ENCODE results near the gene MKNK1. TPM values are rescaled to one million over a fixed set of nuclear protein-coding genes. Genes with fewer than 3 reads are reported as not detected.

Gene MKNK1
- total RNA-seq, 4 donors from 2014 or later, result 4.9 to 53.0 (median 24.3) TPM

DNA sequence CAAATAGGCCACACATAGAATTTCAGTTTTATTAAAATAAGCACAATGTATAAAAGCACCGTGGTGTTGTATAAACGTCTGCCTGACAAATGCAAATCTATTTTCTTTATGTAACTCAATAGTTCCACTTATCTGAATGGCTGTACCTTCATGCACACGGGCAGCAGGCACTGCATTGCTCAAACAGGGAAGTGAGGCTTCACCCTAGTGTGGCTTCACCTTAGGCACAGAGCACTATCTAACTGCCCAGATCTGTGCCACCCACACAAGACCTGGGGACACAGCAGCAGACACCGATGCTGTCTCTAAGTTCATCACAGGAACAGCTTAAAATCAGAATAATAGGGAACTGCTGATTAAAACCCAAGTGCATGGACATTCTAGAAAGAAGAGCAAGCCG is 46.7 kb downstream of the MKNK1 start:
- H3K9me3 ChIP-seq, result no peaks in the 10 kb centered on the region
- DNase-seq, result no peak
- H3K4me1 ChIP-seq, result no peaks in the 10 kb centered on the region
- TF ChIP-seq, protein P1, sequence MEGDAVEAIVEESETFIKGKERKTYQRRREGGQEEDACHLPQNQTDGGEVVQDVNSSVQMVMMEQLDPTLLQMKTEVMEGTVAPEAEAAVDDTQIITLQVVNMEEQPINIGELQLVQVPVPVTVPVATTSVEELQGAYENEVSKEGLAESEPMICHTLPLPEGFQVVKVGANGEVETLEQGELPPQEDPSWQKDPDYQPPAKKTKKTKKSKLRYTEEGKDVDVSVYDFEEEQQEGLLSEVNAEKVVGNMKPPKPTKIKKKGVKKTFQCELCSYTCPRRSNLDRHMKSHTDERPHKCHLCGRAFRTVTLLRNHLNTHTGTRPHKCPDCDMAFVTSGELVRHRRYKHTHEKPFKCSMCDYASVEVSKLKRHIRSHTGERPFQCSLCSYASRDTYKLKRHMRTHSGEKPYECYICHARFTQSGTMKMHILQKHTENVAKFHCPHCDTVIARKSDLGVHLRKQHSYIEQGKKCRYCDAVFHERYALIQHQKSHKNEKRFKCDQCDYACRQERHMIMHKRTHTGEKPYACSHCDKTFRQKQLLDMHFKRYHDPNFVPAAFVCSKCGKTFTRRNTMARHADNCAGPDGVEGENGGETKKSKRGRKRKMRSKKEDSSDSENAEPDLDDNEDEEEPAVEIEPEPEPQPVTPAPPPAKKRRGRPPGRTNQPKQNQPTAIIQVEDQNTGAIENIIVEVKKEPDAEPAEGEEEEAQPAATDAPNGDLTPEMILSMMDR (IDR thresholded peaks at IDR 0.05), result no peak
- no peak for TF ChIP-seq POLR2A (IDR thresholded peaks at IDR 0.05)
- intact Hi-C loops (cut with DNase I; ENCODE audit: low total_unique reads), result no loop called here
- no peak overlapping the region for H3K27ac ChIP-seq
- no peaks in the 10 kb centered on the region for H3K27me3 ChIP-seq
- H3K4me3 ChIP-seq, result no peak overlapping the region
- no peaks in the 10 kb centered on the region for H3K36me3 ChIP-seq

DNA sequence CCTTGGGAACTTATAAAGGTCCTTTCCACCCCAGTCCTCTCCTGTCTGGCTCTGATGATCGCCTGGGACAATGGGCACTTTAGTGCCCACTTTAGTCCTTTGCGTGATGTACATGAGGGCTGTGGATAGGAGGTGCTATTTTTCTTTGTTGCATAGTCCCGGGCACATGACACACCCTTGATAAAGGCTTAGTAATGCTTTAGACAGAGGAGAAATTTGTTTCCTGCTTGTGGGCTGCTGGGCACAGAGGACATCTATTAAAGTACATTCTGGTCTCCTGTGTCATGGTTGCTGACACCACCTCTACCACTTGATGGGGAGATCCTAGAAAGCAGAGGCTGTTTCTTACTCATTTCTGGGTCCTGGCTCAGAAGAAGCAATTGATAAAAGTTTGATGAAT is 47.2 kb downstream of the MKNK1 start:
- H3K27ac ChIP-seq, result no peak overlapping the region
- H3K36me3 ChIP-seq, result no peaks in the 10 kb centered on the region
- no peak overlapping the region for H3K4me3 ChIP-seq
- intact Hi-C loops (cut with DNase I; ENCODE audit: low total_unique reads), result no loop called here
- DNase-seq, result no peak
- TF ChIP-seq, protein P1 (IDR thresholded peaks at IDR 0.05), result no peak
- no peak for TF ChIP-seq POLR2A (IDR thresholded peaks at IDR 0.05)
- no peaks in the 10 kb centered on the region for H3K27me3 ChIP-seq
- H3K4me1 ChIP-seq, result no peaks in the 10 kb centered on the region
- H3K9me3 ChIP-seq, result no peaks in the 10 kb centered on the region

DNA sequence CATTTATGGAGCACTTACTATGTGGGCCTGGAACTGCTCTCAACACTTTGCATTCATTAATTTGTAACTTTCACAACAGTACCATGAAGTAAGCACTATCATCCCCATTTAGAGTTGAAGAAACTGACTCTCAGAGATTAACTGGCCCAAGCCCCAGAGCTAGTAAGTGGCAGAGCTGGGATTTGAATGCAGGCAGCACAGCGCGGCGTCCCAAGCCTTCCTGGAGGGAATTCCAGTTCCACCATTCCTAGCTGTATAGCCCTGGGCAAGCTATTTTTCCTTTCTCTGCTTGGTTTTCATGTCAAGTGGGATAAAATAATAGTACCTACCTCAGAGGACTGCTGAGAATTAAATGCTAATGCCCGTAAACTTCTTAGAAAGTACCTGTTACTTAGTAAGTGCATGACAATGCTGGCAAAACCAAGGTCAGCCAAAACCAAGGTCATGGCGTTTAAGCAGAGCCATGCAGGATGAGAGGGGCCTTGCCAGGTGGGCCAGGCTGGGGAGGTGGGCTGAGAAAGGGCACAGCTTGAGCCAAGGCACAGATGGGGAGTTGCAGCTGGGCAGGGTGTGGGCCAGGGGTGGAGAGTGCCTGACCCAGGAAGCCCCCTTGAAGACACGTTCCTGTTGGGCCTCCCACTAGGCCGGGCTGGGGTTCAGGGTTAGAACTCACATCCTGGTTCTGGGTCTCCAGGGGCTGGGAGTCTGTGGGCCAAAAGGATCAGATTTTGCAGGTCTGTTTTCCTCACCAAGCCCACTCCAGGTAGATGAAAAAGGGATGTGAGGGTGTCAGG is 48.0 kb downstream of the MKNK1 start:
- TF ChIP-seq, protein P1 (IDR thresholded peaks at IDR 0.05), result no peak
- TF ChIP-seq POLR2A (IDR thresholded peaks at IDR 0.05), result no peak
- intact Hi-C loops (cut with DNase I; ENCODE audit: low total_unique reads), result no loop called here
- Histone ChIP-seq H3K4me1 (no peaks in the 10 kb centered on the region), H3K4me3 (no peak overlapping the region), H3K9me3 (no peaks in the 10 kb centered on the region), H3K27me3 (no peaks in the 10 kb centered on the region), H3K27ac (no peak overlapping the region), H3K36me3 (no peaks in the 10 kb centered on the region)
- DNase-seq, result no peak

DNA sequence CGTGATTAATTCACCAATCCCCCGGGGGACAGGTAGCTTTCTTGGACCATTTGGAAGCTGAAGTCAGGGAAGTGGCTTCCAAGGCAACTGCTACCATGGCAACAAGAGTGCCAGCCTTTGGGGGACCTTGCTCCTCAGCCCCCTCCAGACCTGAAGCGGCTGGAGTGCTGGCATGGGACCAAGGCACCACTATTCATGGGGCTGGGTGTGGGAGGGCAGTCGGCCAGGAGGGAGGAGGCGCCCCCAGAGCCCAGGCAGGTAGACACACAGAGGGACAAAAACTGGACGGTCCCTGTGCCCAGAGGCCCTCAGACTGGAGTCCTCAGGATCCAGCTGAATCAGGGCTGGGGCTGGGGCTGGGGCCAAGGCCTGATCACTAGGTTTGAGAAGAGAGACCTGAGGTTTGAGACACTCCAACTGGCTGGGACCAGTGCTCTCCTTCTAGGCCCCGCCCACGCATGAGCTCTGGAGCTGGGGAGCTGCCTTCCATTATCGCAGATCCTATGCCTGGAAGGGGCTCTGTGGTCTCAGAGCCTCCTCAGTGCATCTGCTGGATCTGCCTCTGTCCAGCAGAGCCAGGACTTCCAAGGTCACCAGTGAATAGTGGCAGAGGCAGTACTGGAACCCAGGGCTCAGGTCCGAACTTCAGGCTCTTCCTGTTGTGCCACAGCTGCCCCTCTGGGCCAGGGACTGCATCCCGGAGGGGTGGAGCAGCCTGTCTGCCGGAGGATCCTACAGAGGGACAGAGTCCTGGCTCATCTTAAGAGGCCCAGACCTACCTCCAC is 49.3 kb downstream of the MKNK1 start:
- TF ChIP-seq, protein P1 (IDR thresholded peaks at IDR 0.05), result no peak
- TF ChIP-seq POLR2A (IDR thresholded peaks at IDR 0.05), result no peak
- Histone ChIP-seq H3K9me3 (no peaks in the 10 kb centered on the region), H3K4me1 (no peaks in the 10 kb centered on the region), H3K27ac (no peak overlapping the region), H3K4me3 (no peak overlapping the region), H3K36me3 (no peaks in the 10 kb centered on the region), H3K27me3 (no peaks in the 10 kb centered on the region)
- DNase-seq, result no peak
- intact Hi-C loops (cut with DNase I; ENCODE audit: low total_unique reads), result no loop called here

DNA sequence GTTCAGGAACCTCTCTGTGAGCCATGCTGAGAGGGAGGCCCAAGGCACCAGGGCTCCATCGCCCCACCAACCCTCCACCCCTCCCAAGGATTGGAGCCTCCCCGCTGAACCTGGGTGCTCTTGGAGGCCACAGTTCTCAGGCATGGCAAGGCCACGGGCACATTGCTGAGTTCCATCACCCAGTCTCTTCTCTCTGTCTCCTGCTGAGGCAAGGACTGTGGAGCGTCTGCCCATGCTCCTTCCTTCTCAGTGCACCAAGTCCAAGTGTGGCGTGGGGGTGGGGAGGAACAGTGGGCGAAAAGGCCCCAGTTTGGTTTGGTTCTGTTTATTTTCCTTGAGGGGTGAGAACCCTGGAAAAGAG is 49.9 kb downstream of the MKNK1 start:
- Histone ChIP-seq H3K27ac (no peak overlapping the region), H3K36me3 (no peaks in the 10 kb centered on the region), H3K27me3 (no peaks in the 10 kb centered on the region), H3K4me1 (no peaks in the 10 kb centered on the region), H3K9me3 (no peaks in the 10 kb centered on the region), H3K4me3 (no peak overlapping the region)
- no peak for DNase-seq
- TF ChIP-seq, protein P1 (IDR thresholded peaks at IDR 0.05), result no peak
- no peak for TF ChIP-seq POLR2A (IDR thresholded peaks at IDR 0.05)
- intact Hi-C loops (cut with DNase I; ENCODE audit: low total_unique reads), result no loop called here

All from uterus (tissue), 4 donors.